Ishikawa (cell line): ENCODE measurements around the gene ADD2.

Experiments used
- CREB1 ChIP-seq: IDR thresholded peaks from 2 replicates; pipeline ENCODE4 v1.6.1; 2012; ENCODE audit warnings: low read depth
- EP300 ChIP-seq: IDR thresholded peaks from 2 replicates; pipeline ENCODE4 v1.6.1; 2012; ENCODE audit warnings: borderline replicate concordance
- FOXM1 ChIP-seq: IDR thresholded peaks from 2 replicates; pipeline ENCODE4 v1.6.1; 2012; ENCODE audit warnings: low read depth, borderline replicate concordance
- MAX ChIP-seq: IDR thresholded peaks from 2 replicates; pipeline ENCODE4 v1.6.1; 2012
- NFIC ChIP-seq: IDR thresholded peaks from 2 replicates; pipeline ENCODE4 v1.6.1; 2012
- RAD21 ChIP-seq: IDR thresholded peaks from 2 replicates; pipeline ENCODE4 v1.6.1; 2012; ENCODE audit warnings: low read depth
- REST ChIP-seq: IDR thresholded peaks from 2 replicates; pipeline ENCODE4 v1.6.1; 2012; ENCODE audit warnings: low read depth, mild to moderate bottlenecking
- TEAD4 ChIP-seq: IDR thresholded peaks from 2 replicates; pipeline ENCODE4 v1.6.1; 2012
- USF1 ChIP-seq: IDR thresholded peaks from 2 replicates; pipeline ENCODE4 v1.6.1; 2012
- YY1 ChIP-seq: IDR thresholded peaks from 2 replicates; pipeline ENCODE4 v1.6.1; 2012; ENCODE audit warnings: low read depth

- no peak for TF ChIP-seq RAD21
- TF ChIP-seq MAX, result no peak
- no peak for TF ChIP-seq EP300
- no peak for TF ChIP-seq USF1
- no peak for TF ChIP-seq CREB1
- no peak for TF ChIP-seq REST
- no peak for TF ChIP-seq YY1
- TF ChIP-seq FOXM1, result no peak
- TF ChIP-seq NFIC, result no peak
- no peak for TF ChIP-seq TEAD4
These were observed 4.6 kb upstream of the ADD2 start for GRCh38 chr2:70772486-70773155.
